NCI-H2081 treated with DMSO at 0.1 percent for 48 hours (cell line): ENCODE measurements around the gene PRPF40B.
"Not testable (repeated sequence)": the region's sequence is repeated elsewhere in the genome, so short reads cannot be mapped to it uniquely, and the experiment has no call there.

Experiments
- DNase-seq: peaks from one replicate; lab custom pipeline; 2025; lab: John Stamatoyannopoulos, UW

PRPF40B gene

DNA sequence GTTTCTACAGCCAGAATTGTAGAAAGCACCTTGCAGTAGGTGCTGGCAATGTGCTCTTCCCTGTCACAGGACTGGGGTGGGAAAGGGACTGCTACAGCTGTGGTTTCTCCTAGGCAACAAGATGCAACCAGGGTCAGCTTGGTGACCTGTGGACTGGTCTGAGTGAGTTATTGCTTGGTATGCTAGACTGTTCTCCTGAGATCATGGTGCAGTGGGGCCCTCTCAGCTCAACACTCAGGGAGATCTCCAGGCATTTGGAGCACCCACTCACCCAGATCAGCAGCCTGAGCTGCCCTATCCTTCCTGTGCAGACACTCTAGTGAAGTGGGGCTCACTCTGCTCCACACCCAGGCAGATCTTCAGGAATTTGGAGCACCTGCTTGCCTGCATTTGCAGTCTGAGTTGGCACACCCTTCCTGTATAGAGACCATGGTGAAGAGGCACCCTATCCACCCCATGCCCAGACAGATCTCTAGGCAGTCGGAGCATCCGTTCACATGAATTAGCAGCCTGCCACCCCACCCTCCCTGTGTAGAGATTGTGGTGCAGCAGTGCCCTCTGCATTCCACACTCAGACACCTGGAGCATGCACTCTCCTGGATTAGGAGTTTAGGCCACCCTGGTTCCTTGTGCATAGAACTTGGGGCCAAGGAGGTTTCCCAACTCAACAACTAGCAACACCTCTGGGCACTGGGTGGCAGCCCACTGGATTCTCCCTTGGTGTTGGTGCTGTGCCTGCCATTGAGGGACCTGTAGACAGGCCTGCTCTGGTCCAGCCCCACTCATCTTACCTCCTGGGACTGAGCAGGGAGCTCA lies 14.1 kb upstream of the PRPF40B start:
- no peak for DNase-seq

DNA sequence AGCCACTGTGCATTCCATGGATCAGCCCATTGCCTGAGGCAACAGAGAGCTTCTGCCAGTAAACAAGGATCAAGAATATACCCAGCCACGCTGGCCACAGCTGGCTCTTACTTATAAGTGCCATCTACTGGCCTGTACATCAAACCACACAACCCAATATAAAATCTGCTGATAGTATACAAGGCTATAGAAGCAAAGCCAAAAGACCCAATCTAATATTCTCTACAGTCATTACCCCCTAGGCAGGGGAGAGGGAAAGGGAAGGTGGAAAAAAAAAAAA lies 13.5 kb upstream of the PRPF40B start:
- no peak for DNase-seq

DNA sequence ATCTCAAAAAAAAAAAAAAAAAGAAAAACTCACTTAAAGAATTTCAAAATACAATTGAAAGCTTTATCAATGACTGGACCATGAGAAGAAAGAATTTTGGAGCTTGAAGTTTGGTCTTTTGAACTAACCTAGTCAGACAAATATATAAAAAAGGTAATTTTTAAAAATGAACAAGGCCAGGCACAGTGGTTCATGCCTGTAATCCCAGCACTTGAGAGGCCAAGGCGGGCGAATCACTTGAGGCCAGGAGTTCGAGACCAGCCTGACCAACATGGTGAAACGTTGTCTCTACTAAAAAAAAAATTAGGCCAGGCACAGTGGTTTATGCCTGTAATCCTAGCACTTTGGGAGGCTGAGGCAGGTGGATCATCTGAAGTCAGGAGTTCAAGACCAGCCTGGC lies 12.6 kb upstream of the PRPF40B start:
- not testable (repeated sequence) for DNase-seq

DNA sequence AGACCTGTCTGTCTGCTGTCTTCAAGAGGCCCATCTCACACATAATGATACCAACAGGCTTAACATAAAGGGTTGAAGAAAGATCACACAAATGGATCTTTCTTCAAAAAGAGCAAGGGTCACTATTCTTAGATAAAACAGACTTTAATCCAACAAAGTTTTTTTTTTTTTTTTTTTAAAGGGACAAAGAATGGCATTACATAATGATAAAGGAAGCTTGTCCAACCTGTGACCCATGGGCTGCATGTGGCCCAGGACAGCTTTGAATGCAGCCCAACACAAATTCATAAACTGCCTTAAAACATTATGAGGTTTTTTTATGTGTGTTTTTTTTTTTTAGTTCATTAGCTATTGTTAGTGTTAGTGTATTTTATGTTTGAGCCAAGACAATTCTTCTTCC lies 11.2 kb upstream of the PRPF40B start:
- DNase-seq = no peak

DNA sequence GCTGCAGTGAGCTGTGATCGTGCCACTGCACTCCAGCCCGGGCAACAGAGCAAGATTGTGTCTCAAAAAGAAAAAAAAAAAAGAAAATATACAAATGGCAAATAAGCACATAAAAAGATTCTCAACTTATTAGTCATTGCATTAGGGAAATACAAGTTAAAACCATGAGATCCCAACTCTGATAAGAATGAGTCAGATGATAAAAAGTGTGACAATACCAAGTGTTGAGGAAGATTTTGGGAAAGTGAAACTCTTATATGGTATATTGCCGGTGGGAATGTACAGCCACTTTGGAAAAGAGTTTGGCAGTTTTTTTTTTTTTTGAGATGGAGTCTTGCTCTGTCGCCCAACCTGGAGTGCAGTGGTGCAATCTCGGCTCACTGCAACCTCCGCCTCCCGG lies 7.6 kb upstream of the PRPF40B start:
- DNase-seq = no peak

DNA sequence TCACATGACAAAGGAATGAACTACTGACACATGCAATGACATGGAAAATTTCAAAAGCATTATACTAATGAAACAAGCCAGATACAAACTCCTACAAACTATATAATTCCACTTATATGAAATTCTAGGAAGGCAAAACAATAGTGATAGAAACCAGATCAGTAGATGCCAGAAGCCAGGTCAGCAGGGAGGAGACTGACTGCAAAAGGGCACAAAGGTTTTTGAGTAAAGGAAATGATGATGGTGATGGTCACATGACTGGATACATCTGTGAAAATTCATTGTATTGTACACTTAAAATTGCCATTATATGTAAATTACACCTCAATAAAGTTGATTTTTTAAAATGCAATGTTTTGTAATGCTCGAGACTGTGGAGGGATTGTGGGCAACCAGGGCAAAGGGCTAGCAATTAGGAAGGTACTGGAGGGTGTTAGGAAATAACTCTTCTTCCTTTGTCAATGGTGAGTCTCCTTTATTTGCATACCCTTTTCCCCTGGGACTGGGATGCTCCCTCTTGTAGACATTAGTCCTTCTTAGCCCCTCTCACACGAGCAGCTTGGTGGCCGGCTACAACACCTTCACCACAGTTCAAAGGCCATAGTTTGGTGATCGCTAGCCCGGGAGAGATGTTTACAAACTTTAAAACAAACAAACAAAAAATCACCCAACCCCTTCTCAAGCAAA lies 6.7 kb upstream of the PRPF40B start:
- no peak for DNase-seq

DNA sequence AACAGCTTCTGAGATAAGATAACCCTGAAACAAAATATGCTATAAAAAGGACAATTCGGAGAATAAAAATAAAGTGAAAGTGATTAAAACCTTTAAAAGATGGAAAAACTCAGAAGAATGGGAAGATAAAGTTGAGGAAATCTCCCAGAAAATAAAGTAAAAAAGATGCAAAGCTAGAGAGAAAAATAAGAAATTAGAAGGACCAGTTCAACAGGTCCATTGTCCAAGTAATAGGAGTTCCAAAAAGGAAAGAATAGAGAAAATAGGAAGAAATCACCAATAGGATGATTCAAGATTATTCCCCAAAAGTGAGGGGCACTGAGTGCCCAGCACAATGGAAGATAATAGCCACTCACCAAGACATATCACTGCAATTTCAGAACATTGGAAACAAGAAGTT lies 4.8 kb upstream of the PRPF40B start:
- DNase-seq = no peak

DNA sequence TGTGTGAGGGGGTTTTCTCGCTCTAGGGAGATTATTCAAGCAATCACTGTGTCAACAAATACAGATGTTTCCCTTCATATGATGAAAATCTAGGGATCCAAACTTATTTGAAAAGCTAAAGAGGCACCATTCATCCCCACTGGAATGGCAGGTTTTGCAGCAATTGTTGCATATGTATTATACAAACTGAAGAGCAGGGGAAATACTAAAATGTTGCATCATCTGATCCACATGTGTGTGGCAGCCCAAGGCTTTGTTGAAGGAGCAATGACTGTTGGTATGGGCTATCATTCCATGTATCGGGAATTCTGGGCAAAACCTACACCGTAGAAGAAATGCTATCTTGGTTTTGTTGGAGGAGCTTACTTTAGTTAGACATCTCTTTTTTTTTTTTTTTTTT lies 4.1 kb upstream of the PRPF40B start:
- DNase-seq = no peak

DNA sequence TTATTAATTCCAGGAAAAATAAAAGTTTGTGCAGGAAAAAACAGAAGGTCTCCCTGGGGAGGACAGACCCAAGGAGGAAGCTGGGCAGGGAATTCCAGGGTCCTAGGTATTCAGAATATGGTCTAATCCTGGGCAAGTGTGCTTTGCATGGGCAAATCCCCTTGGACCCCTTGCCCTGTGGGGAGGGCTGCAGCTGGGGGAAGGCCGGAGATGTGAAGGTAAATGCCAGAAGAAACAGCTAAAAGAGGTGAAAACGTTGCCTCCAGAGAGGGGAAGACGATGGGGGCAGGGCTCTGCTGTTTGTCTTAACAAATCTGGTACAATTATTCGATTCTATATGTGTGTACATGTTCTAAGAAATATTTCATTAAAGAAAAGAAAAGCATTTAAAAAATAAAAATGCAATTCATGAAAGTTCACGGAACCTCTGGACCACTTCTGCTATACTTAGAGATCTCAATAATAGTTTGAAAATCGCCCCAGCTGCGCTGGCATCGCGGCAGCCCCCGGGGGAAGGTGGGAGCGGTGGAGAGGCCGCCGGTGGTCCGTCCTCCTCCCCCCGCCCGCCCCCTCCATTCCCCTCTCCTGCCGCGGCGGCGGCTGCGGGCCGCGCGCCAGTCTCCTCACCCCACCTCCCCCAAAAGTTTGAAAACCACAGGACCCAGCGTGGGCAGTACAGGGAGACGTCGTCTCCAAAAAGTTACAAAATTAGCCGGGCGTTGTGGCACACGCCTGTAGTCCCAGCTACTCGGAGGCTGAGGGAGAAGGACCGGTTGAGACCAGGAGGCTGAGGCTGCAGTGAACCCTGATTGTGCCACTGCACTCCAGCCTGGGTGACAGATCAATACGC lies 1.5 kb upstream of the PRPF40B start:
- no peak for DNase-seq

DNA sequence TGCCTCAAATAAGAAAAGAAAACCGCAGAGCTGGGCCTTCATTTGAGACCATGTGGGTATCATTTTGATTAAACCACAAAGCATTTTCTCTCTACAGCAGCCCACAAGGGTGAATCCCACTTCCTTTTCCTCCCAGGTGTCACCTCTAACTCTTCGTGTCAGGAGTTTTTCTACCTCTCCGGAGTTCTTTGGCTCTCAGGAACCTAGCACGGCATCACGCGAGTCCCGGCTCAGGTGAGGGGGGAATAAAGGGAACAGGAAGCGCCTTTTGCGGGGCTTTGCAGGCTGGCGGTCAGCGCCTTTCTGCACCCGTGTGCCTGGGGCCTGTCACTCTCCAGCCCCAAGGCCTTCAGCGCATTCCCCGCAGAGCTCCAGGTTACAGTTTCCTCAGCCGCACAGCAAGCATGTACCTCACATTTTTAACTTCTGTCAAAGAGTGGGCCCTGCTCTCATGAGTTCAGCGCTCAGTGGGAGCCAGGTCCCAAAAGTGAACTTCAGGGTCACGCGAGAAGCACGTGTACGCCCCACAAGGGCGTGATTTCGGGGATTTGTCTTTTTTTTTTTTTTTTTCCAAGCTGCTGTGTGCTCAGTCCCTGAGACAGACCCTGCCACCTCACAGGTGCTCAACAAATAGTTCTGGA lies 740 bp upstream of the PRPF40B start:
- no peak for DNase-seq

DNA sequence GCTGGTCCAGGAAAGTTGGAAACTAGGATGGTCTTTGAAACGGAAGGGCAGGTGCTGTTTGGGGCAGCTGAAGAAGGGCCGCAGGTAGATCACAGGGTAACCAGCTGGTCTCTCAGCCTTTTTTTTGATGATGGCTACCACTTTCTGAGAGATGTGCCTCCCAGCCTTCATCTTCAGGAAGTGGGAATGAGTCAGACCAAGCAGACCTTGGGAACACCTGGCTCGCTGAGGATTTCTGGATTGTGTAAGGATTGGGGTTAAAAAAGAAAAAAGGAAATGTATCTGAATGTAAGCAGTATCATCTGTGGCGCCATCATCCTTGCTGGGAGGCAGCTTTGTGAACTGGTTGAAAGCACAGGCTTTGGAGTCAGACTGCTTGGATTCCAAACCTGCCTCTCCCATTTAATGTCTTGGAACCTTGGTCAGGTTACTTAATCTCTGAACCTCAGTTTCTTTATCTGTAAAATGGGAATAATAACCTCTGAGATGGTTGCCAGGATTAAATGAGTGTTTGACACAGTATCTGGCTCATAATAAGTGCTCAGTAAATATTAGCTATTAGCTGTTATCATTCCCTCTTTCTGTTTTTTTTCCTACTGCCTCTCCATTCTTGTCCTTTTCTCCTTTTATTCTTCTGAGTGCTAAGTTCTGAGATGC lies 1.7 kb downstream of the PRPF40B start:
- DNase-seq = no peak

DNA sequence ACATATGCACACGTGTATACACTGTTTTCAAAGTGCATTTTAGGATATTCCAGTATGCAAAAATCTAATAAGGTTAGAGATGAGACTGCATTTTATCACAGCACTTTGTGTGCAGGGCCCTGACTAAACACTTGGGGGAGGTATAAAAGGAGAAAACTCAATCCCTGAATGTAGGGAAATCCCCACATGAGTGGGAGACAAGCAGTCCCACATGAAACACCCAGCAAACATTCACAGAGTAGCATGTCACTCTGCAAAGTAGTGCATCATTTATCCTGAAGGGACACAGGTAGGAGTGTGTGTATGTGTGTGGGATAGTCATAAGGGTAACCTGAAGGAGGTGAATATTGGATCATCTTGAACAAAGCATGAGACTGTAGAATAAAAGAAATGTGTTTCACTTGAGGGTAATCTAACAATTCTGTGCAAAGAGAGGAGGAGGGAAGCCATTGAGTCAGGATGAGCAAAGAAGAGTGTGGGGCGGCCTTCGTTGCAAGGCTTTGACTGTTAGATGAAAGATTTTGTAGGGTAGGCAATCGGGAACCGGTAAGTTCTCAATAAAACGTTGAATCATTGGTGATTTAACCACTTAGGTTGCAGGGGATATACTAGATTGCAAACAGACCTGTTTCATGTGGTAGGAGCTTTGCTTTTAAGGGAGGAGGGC lies 2.9 kb downstream of the PRPF40B start:
- DNase-seq = no peak

DNA sequence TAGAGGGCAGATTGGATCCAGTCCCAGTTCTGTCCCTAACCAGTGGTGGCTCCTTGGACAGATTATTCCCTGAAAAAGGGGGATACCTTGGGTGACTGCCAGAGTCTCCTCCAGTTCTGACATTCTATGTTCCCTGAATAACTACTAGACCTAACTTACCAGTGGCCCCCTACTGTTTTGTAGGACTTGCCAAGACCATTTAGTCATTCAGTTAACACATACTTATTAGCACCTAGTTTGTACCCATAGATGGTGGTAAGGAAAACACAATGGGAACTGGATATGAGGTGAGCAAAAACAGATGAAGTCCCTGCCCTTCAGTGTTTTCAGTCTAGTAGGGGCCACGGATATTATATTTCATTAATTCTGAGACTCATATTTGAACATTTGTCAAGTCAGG lies 3.5 kb downstream of the PRPF40B start:
- DNase-seq = no peak

DNA sequence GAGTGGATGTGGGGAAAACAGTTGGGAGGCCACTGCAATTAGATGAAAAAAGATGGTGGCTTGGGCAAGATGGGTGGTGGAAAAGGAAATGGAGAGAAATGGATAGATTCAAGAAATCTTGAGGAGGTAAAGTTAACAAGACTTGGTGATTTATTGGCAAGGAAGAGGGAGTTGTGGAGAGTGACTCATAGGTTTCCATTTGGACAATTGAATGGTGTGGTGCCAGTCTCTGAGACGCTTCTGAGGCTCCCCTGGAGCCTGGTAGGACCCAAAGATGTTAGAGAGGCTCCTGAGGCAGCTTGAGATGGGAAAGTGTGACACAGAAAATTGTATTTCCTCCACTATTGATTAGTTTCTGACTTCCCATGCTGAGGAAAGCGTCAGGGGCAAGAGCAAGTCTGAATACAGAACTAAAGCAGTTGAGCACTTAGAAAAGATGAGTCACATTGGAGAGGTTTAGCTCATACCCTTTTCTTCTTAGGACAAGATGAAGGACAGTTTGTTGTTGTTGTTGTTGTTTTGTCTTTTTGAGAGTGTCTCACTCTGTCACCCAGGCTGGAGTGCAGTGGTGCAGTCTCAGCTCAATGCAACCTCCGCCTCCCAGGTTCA lies 4.5 kb downstream of the PRPF40B start:
- DNase-seq = no peak

DNA sequence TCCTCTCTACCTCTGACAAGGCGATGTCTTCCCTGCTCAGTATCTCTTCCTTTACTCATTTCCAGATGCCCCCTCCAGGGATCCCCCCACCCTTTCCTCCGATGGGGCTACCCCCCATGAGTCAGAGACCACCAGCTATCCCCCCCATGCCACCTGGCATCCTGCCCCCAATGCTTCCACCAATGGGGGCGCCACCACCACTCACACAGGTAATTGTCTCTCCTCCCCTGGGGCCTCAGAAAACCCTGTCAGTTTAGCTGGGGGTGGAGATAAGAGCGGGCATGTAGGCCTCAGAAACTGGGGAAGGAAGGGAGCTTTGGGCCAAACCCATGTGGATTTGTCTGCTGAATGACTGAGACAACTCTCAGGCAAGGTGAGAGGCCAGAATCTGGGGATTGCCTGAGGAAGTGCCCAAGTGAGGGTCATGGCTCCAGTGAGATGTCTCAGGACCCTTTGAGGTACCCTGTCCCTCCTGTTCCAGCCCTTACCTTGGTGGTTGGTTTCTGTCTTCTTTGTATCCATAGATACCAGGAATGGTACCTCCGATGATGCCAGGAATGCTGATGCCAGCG lies 8.1 kb downstream of the PRPF40B start:
- DNase-seq = no peak

DNA sequence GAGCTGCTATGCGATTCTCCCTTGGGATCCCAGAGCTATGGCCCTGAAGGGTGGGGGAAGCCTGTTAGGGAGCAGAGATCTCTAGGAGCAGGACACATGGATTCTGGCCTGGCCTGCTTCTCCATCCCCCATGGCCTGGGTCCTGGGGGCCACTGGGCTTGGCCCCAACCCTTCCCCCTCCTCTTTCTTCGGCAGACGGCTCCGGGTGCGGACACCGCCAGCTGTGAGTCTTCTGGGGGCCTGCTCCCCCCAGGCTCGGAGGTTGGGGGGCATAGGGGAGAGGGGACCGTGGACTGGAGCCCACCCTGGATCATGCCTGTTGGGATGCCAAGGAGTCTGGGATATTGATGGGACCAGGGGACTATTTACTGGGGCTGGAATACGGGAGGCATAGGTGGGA lies 9.0 kb downstream of the PRPF40B start:
- DNase-seq = no peak

DNA sequence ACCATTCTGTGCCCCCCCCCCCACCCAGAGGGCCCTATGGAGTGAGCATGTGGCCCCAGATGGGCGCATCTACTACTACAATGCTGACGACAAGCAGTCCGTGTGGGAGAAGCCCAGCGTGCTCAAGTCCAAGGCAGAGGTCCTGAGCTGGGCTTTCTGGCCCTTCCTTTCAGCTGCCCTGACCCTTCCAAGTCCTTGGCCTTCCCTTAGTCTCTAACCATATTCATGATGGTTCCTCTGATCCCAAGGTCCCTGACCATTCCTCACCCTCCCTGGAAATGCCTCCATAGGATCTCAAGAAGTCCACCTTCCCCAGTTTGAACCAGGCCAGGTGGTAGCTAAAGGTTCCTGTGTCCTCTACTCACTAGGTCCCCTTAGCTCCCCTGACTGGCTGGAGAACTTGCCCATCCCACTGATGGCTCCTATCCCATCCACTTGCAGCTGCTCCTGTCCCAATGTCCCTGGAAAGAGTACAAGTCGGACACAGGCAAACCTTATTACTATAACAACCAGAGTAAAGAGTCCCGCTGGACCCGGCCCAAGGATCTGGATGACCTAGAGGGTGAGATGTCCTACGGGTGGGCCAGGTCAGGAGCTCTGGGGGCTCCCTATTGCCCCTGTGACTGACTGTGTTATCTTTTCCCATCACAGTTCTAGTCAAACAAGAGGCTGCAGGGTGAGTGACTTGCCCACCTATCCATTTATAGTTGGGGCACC lies 9.8 kb downstream of the PRPF40B start:
- DNase-seq = no peak

DNA sequence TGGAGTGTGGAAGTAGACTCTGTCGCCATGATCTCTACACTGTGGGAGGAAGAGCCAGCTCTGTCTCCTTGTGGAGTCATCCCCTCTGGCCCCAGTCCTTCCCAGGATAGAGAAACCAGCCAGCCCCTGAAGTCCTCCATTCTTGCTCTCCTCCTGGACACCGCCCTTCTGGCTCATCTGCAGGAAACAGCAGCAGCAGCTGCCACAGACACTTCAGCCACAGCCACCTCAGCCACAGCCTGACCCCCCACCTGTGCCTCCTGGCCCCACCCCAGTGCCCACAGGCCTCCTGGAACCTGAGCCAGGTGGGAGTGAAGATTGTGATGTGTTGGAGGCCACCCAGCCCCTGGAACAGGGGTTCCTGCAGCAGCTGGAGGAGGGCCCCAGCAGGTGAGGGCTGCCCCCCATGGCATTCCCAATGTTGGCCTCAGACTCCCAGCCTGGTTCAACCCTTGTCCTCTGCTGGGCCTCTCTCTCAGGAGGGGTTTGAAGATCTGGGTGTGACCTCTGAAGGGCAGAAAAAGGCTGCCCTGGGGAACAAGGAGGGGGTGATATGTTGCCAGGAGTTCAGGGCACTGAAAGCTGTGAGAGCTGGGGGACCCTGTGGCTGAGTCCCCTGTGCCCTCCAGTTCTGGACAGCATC lies 10.5 kb downstream of the PRPF40B start:
- no peak for DNase-seq

DNA sequence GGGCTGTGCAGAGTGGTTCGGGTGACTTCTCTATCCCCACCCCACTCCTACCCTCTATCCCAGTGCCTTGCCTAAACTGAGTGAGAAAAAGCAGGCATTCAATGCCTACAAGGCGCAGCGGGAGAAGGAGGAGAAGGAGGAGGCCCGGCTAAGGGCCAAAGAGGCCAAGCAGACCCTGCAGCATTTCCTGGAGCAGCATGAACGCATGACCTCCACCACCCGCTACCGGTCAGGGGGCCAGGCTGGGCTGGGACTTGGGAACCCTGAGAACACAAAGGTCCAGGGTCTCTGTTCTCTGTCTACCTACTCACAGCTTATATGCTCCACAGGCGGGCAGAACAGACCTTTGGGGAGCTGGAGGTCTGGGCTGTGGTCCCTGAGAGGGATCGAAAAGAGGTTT lies 11.7 kb downstream of the PRPF40B start:
- DNase-seq = no peak

DNA sequence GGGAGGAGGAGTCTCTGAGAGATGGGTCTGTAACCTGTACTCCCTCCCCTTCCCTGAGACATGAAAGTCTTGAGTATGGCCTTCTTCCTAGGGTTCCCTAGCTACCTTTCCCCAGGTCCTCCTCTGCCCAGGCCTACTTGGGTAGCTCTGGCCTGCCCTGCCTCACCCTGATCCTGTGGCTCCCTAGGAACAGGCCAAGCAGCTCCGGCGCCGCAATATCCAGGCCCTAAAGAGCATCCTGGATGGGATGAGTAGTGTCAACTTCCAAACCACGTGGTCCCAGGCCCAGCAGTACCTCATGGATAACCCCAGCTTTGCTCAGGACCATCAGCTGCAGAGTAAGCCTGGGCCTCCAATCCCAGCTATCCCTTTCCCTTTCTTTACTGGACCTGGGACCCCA lies 12.3 kb downstream of the PRPF40B start:
- DNase-seq = no peak
